Stomach (tissue), 9 donors: ENCODE data around the gene PRKCA. TPM values are rescaled to one million over a fixed set of nuclear protein-coding genes. Genes with fewer than 3 reads are reported as not detected.

Experiments
- DNase-seq, 2 donors: peaks; one replicate each; pipeline versions ENCODE4 v3.0.0 to v3.0.0-alpha.2; 2013 to 2019
- H3K27ac ChIP-seq, 5 donors: fragments of 200-600 bp in 4 of 5; sonication (generic) in 4 of 5; one replicate each; pipeline ENCODE4 v1.5.1; 2013 to 2019; ENCODE audit warnings: mild to moderate bottlenecking in 1 of 5, moderate library complexity in 1 of 5
- H3K27me3 ChIP-seq, 3 donors: fragments of 200-600 bp; sonication (generic); one replicate each; pipeline ENCODE4 v1.5.1; 2017 to 2019; ENCODE audit warnings: mixed run types in 1 of 3
- H3K36me3 ChIP-seq, 4 donors: fragments of 200-600 bp; sonication (generic); 1 replicate in 3 of 4; 2 replicates in 1 of 4; pipeline ENCODE4 v1.5.1; 2016 to 2019
- H3K4me1 ChIP-seq, 4 donors: fragments of 200-600 bp; sonication (generic); one replicate each; pipeline ENCODE4 v1.5.1; 2016 to 2019
- H3K4me3 ChIP-seq, 4 donors: fragments of 200-600 bp; sonication (generic) in 3 of 4; one replicate each; pipeline ENCODE4 v1.5.1; 2016 to 2019; ENCODE audit warnings: mild to moderate bottlenecking in 1 of 4
- H3K9me3 ChIP-seq, 4 donors: fragments of 200-600 bp; sonication (generic); one replicate each; pipeline ENCODE4 v1.5.1; 2016 to 2019
- CTCF ChIP-seq, 7 experiments: fragments of 450-650 bp in 4 of 7; fragments of 200-600 bp in 3 of 7; sonication (generic) in 3 of 7; IDR thresholded peaks; one replicate each; pipeline ENCODE4 v1.5.1; 2016 to 2019; ENCODE audit warnings: antibody characterized with exemption in 7 of 7, control low read depth in 2 of 7, mild to moderate bottlenecking in 1 of 7
- EP300 ChIP-seq: sonication (generic); formaldehyde crosslinking; IDR thresholded peaks from one replicate; pipeline ENCODE4 v1.6.1; 2017; ENCODE audit warnings: antibody characterized with exemption
- POLR2A ChIP-seq, 4 donors: fragments of 450-650 bp; IDR thresholded peaks; one replicate each; pipeline ENCODE4 v1.6.1; 2016; ENCODE audit warnings: antibody characterized with exemption in 4 of 4, control low read depth in 2 of 4, mild to moderate bottlenecking in 1 of 4, moderate library complexity in 1 of 4
- POLR2AphosphoS5 ChIP-seq, 3 donors: sonication (generic); formaldehyde crosslinking; IDR thresholded peaks; one replicate each; pipeline ENCODE4 v1.6.1; 2016; ENCODE audit warnings: antibody characterized with exemption in 3 of 3
- WGBS, 5 donors: extraction: QIAGEN DNeasy Blood & Tissue Kit in 3 of 5; methylation state at CpG; one replicate each; pipeline versions ENCODE4 v1.1.5 to v1.1.7; 2013 to 2018; 5-methylcytosine and 5-hydroxymethylcytosine counted together
- intact Hi-C: fragments of 100-400 bp; cut with DNase I; formaldehyde crosslinking; loops from one replicate; pipeline ENCODE4 v1.15.1; 2023; ENCODE audit warnings: low total_unique reads
- polyA plus RNA-seq, 3 donors: library from polyadenylated mRNA; stranded (reverse); fragments of 200-250 nt; gene quantifications; one replicate each; pipeline ENCODE4 v1.2.3, GENCODE V29; 2013
- total RNA-seq, 5 donors: library from RNA; depleted of rRNA; stranded (reverse); fragments of >200 nt; gene quantifications; one replicate each; pipeline versions ENCODE4 v1.1.0 to v1.2.3, GENCODE V29; 2014 to 2016
- donor health status: healthy with polysubstance abuse.
- donor health status: Bipolar disorder and iron deficiency.
- donor health status: healthy.

Gene PRKCA
- total and polyA plus RNA-seq, 8 donors = 2.1 to 41.1 (median 12.2) TPM

- DNase-seq = no peak
- WGBS, 5 donors = 71 to 95% (median 90%) methylated on average over 2 of the region's 2 CpGs
- H3K27ac ChIP-seq = no peak overlapping the region
- no peaks in the 10 kb centered on the region for H3K4me1 ChIP-seq
- TF ChIP-seq POLR2A (IDR thresholded peaks at IDR 0.05) (no peak), POLR2AphosphoS5 (IDR thresholded peaks at IDR 0.05) (no peak), CTCF (IDR thresholded peaks at IDR 0.05) (no peak), EP300 (no peak)
- intact Hi-C loops = no loop called here
- no peak overlapping the region for H3K4me3 ChIP-seq
- H3K36me3 ChIP-seq = peaks cover 0 to 11% (median 0%) of the 10 kb centered on the region in 4 donors
- no peaks in the 10 kb centered on the region for H3K27me3 ChIP-seq
- no peaks in the 10 kb centered on the region for H3K9me3 ChIP-seq
These were observed 353.0 kb downstream of the PRKCA start for GRCh38 chr17:66655461-66655860.

GRCh38 chr17:66655861-66656260 is 353.4 kb downstream of the PRKCA start:
- TF ChIP-seq EP300 = no peak
- TF ChIP-seq CTCF (IDR thresholded peaks at IDR 0.05) = no peak
- no peak for TF ChIP-seq POLR2A (IDR thresholded peaks at IDR 0.05)
- TF ChIP-seq POLR2AphosphoS5 (IDR thresholded peaks at IDR 0.05) = no peak
- Histone ChIP-seq H3K4me1 (peaks cover 0 to under 1% (median 0%) of the 10 kb centered on the region in 4 donors), H3K27ac (no peak overlapping the region), H3K36me3 (peaks cover 0 to 11% (median 0%) of the 10 kb centered on the region in 4 donors), H3K4me3 (no peak overlapping the region), H3K27me3 (no peaks in the 10 kb centered on the region), H3K9me3 (no peaks in the 10 kb centered on the region)
- intact Hi-C loops = no loop called here
- DNase-seq = no peak
- 68 to 83% (median 71%) methylated on average over 4 of the region's 4 CpGs for WGBS, 5 donors

- peak in 1 of 2 donors; percentile 45 for DNase-seq
- H3K4me3 ChIP-seq = no peak overlapping the region
- TF ChIP-seq POLR2A (IDR thresholded peaks at IDR 0.05) = no peak
- TF ChIP-seq POLR2AphosphoS5 (IDR thresholded peaks at IDR 0.05) = peak in 1 of 3 donors; percentile 32
- 61 to 74% (median 65%) methylated on average over 13 of the region's 13 CpGs for WGBS, 5 donors
- peaks cover 5 to 26% (median 17%) of the 10 kb centered on the region in 4 donors for H3K4me1 ChIP-seq
- no peak overlapping the region for H3K27ac ChIP-seq
- H3K9me3 ChIP-seq = no peaks in the 10 kb centered on the region
- no peaks in the 10 kb centered on the region for H3K27me3 ChIP-seq
- intact Hi-C loops = no loop called here
- H3K36me3 ChIP-seq = no peaks in the 10 kb centered on the region
These were observed 359.2 kb downstream of the PRKCA start for GRCh38 chr17:66661411-66662256.

- H3K4me1 ChIP-seq = peaks cover 5 to 26% (median 17%) of the 10 kb centered on the region in 4 donors
- no peak overlapping the region for H3K27ac ChIP-seq
- no peak overlapping the region for H3K4me3 ChIP-seq
- DNase-seq = no peak
- intact Hi-C loops = no loop called here
- no peaks in the 10 kb centered on the region for H3K36me3 ChIP-seq
- H3K27me3 ChIP-seq = no peaks in the 10 kb centered on the region
- WGBS, 5 donors = 37 to 59% (median 54%) methylated on average over 5 of the region's 5 CpGs
- H3K9me3 ChIP-seq = no peaks in the 10 kb centered on the region
- TF ChIP-seq CTCF (IDR thresholded peaks at IDR 0.05) = no peak
- TF ChIP-seq POLR2AphosphoS5 (IDR thresholded peaks at IDR 0.05) = no peak
- no peak for TF ChIP-seq EP300
- no peak for TF ChIP-seq POLR2A (IDR thresholded peaks at IDR 0.05)
These were observed 360.1 kb downstream of the PRKCA start for GRCh38 chr17:66662496-66662895.
